Hepatocyte (in vitro differentiated cells): Measurements from ENCODE around the gene ADCY9. TPM values are rescaled to one million over a fixed set of nuclear protein-coding genes. Genes with fewer than 3 reads are reported as not detected.

Experiments used
- DNase-seq: peaks from one replicate; pipeline ENCODE4 v3.0.0-alpha.2; 2016; ENCODE audit warnings: low spot score
- H2AFZ ChIP-seq: fragments of 200-600 bp; sonication (generic); 2 replicates; pipeline ENCODE4 v1.6.0; 2016; ENCODE audit warnings: antibody characterized with exemption, mild to moderate bottlenecking
- H3K27ac ChIP-seq: fragments of 200-600 bp; sonication (generic); 2 replicates; pipeline ENCODE4 v1.5.1; 2016; ENCODE audit warnings: mild to moderate bottlenecking
- H3K27me3 ChIP-seq: fragments of 200-600 bp; sonication (generic); 2 replicates; pipeline ENCODE4 v1.6.1; 2016
- H3K36me3 ChIP-seq: fragments of 200-600 bp; sonication (generic); replicated peaks from 2 replicates; pipeline ENCODE4 v1.5.1; 2016; ENCODE audit warnings: low read depth; ENCODE audit not compliant: insufficient read depth
- H3K4me1 ChIP-seq: fragments of 200-600 bp; sonication (generic); 2 replicates; pipeline ENCODE4 v1.5.1; 2016; ENCODE audit warnings: mild to moderate bottlenecking, moderate library complexity; ENCODE audit not compliant: insufficient read depth
- H3K4me2 ChIP-seq: fragments of 200-600 bp; sonication (generic); 2 replicates; pipeline ENCODE4 v1.6.0; 2016
- H3K4me3 ChIP-seq: fragments of 200-600 bp; sonication (generic); 2 replicates; pipeline ENCODE4 v1.5.1; 2016; ENCODE audit warnings: mild to moderate bottlenecking
- H3K79me2 ChIP-seq: fragments of 200-600 bp; sonication (generic); 2 replicates; pipeline ENCODE4 v1.6.0; 2017; ENCODE audit warnings: mild to moderate bottlenecking
- H3K9me2 ChIP-seq: fragments of 200-600 bp; sonication (generic); replicated peaks from 2 replicates; pipeline ENCODE4 v1.6.0; 2017; ENCODE audit warnings: mild to moderate bottlenecking; ENCODE audit not compliant: insufficient read depth
- H3K9me3 ChIP-seq: fragments of 200-600 bp; sonication (generic); 2 replicates; pipeline ENCODE4 v1.5.1; 2016; ENCODE audit warnings: low read depth, mild to moderate bottlenecking
- H4K20me1 ChIP-seq: fragments of 200-600 bp; sonication (generic); 2 replicates; pipeline ENCODE4 v1.6.0; 2016; ENCODE audit warnings: mild to moderate bottlenecking; ENCODE audit not compliant: insufficient read depth, poor library complexity, severe bottlenecking
- CTCF ChIP-seq: fragments of 200-600 bp; sonication (generic); IDR thresholded peaks from 2 replicates; pipeline ENCODE4 v1.5.1; 2016; ENCODE audit warnings: antibody characterized with exemption, mild to moderate bottlenecking; ENCODE audit not compliant: poor library complexity
- EZH2 ChIP-seq: fragments of 200-600 bp; sonication (generic); IDR thresholded peaks from 2 replicates; pipeline ENCODE4 v1.6.1; 2016; ENCODE audit warnings: antibody characterized with exemption, mild to moderate bottlenecking, borderline replicate concordance
- EZH2phosphoT487 ChIP-seq: fragments of 200-600 bp; sonication (generic); IDR thresholded peaks from one replicate; pipeline ENCODE4 v1.6.1; 2018; ENCODE audit warnings: antibody characterized with exemption, mild to moderate bottlenecking, low read depth, moderate library complexity; ENCODE audit not compliant: unreplicated experiment, severe bottlenecking
- WGBS: methylation state at CpG from one replicate; pipeline ENCODE4 v1.1.6; 2016; ENCODE audit warnings: low lambda C conversion rate; ENCODE audit errors: missing lambda C conversion rate; 5-methylcytosine and 5-hydroxymethylcytosine counted together
- polyA plus RNA-seq: library from polyadenylated mRNA; unstranded; fragments of >200 nt; fragmentation: Nextera tagmentation; extraction: Ambion mirVana; gene quantifications from 2 replicates; pipeline ENCODE4 v1.2.1, GENCODE V29; 2016
- total RNA-seq: library from RNA; depleted of rRNA; stranded (reverse); fragments of >200 nt; gene quantifications from 2 replicates; pipeline ENCODE4 v1.2.3, GENCODE V29; 2014

Gene ADCY9
- total and polyA plus RNA-seq, 2 experiments from 2014 or later, result 12.0 to 15.9 TPM

DNA sequence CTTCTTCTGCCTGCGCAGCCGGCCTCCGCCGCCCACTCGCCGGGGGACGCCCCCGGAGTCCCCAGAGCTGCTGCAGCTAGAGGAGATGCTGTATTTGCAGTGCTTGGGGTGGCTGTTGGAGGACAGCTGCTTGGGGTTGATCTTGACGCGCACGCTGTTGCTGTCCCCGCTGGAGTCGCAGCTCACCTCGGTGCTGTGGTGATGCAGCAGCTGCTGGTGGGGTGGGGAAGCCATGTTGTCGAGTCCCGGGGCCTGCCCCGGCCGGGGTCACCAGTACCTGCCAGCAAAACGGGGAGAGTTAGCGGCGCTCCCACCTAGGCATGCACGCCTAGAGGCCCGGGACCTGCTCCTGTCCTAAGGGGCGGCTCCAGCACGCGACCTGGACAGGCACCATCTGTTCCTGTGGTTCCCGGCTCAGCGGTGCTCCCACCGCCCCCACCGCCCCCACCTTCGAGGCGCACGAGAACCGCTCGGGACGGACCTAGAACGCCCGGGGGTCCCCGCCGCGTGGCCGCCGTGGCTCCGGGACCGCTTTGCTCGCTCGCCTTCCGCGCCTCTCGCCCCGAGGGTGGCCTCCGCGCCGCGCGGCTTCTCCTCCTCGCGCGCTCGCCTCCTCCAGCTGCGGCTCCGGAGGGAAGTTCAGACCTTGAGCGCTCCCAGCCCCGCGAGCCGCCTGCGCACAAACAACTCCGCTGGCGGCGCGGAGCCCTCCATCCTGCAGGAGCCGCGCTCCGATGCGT lies 863 bp downstream of the ADCY9 start:
- H4K20me1 ChIP-seq, result peaks cover 5% of the 10 kb centered on the region
- WGBS, result 12% methylated on average over 44 of the region's 75 CpGs
- peaks cover 22% of the 10 kb centered on the region for H3K4me1 ChIP-seq
- H3K9me3 ChIP-seq, result no peaks in the 10 kb centered on the region
- peak overlapping the region; percentile 96 for H3K4me2 ChIP-seq
- H3K79me2 ChIP-seq, result peaks cover 51% of the 10 kb centered on the region
- no peaks in the 10 kb centered on the region for H3K9me2 ChIP-seq
- TF ChIP-seq EZH2, result no peak
- TF ChIP-seq EZH2phosphoT487, result no peak
- TF ChIP-seq CTCF, result no peak
- peak overlapping the region; percentile 74 for H2AFZ ChIP-seq
- no peaks in the 10 kb centered on the region for H3K36me3 ChIP-seq
- peak overlapping the region; percentile 43 for H3K27ac ChIP-seq
- peak overlapping the region; percentile 82 for H3K4me3 ChIP-seq
- H3K27me3 ChIP-seq, result no peaks in the 10 kb centered on the region
- DNase-seq, result peak; percentile 85

DNA sequence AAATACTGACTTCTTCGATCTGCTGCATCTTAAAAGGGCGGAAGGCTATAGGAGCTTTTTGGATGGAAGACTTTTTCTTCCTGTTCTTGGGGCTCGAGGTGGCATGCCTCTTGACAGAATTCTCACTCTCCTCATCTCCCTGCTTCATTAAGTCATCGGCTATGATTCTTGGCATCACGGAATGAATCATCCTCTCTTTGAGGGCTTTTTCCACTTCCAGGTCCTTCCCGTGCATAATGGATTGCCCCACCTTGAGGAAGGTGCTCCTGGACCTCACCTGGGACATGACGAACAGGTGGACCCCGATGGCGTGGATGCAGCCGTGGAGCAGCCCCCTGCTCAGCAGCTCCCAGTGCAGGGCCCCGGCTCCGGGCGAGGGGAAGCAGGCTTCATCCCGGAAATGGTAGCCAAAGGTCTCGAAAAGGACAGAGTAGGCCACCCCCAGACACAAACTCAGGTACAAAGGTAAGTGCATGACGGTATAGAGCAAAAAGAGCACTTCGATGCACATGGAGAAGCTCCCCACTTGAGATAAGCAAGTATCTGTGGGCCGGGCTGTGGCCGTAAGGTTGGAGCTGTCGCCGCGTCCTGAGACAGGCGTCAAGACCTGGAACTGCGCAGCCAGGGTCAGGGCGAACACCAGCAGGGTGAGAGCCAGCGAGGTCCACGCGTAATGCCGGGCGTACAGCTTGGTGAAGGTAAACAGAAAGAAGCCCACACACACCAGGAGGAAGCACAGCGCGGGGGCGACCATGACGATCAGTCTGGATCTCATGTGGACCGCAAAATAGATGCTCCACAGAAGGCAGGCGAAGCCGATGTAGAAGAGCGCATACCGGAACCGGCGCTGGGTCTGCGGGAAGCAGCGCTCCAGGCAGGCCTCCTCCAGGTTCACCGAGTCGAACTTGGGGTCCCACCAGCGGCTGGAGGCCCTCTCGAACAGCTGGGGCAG lies 1.7 kb downstream of the ADCY9 start:
- Histone ChIP-seq H3K4me2 (peak overlapping the region; percentile 96), H3K4me3 (peak overlapping the region; percentile 82), H3K79me2 (peaks cover 56% of the 10 kb centered on the region), H3K27me3 (no peaks in the 10 kb centered on the region), H4K20me1 (peaks cover 5% of the 10 kb centered on the region), H3K27ac (no peak overlapping the region), H2AFZ (no peak overlapping the region), H3K36me3 (no peaks in the 10 kb centered on the region), H3K9me2 (no peaks in the 10 kb centered on the region), H3K4me1 (peaks cover 23% of the 10 kb centered on the region), H3K9me3 (no peaks in the 10 kb centered on the region)
- DNase-seq, result no peak
- 93% methylated on average over 47 of the region's 47 CpGs for WGBS
- no peak for TF ChIP-seq EZH2phosphoT487
- no peak for TF ChIP-seq EZH2
- no peak for TF ChIP-seq CTCF

DNA sequence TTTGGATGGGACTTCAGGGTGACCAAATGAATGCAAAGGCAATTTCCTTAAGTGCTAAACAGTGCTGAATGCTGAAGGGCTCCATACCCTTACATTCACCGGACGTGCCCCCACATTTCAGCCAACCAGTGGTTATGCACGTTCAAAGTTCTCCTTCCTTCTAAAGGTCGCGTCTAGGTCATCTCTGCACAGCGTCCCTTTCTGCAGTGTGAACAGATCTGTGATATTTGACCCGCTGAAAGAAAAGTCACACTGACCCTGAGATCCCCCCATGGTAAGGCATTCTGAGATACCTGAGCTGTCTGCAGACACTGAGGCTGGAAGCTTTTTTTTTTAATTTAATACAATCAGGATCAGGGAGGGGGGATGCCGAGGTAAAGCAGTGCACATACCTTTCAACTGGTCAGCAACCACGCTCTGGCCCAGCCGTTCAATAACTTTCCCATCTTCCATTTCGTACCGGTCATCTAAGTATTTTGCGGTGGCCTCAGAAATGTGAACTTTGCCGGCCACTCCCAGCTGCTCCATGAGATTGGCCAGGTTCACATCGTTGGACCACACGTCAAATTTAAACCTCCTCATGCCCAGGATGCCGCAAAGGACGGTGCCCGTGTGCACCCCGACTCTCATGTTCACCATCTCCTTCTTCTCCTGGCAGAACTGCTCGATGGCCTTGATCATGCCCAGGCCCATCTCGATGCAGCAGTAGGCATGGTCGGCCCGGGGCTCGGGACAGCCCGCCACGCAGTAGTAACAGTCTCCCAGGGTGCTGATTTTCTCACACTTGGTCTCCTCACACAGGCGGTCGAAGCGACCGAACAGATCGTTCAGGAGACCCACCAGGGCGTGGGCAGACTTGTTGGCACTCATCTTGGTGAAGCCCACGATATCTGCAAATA lies 2.6 kb downstream of the ADCY9 start:
- DNase-seq, result no peak
- no peak overlapping the region for H3K27ac ChIP-seq
- TF ChIP-seq EZH2phosphoT487 (no peak), EZH2 (no peak), CTCF (no peak)
- peaks cover 5% of the 10 kb centered on the region for H4K20me1 ChIP-seq
- H3K4me3 ChIP-seq, result peak overlapping the region; percentile 1
- WGBS, result 89% methylated on average over 34 of the region's 34 CpGs
- no peaks in the 10 kb centered on the region for H3K9me3 ChIP-seq
- no peak overlapping the region for H2AFZ ChIP-seq
- no peaks in the 10 kb centered on the region for H3K27me3 ChIP-seq
- peaks cover 31% of the 10 kb centered on the region for H3K4me1 ChIP-seq
- H3K36me3 ChIP-seq, result no peaks in the 10 kb centered on the region
- H3K4me2 ChIP-seq, result peak overlapping the region; percentile 96
- no peaks in the 10 kb centered on the region for H3K9me2 ChIP-seq
- H3K79me2 ChIP-seq, result peaks cover 65% of the 10 kb centered on the region
